SK-N-SH treated with all-trans-retinoic acid at 6 μM for 48 hours (cell line): ENCODE data around the gene FMN1.

Experiments used
- ARNTL ChIP-seq: fragments of 450-650 bp; formaldehyde crosslinking; IDR thresholded peaks from 2 replicates; pipeline ENCODE4 v1.5.0; 2020; ENCODE audit warnings: low read depth, mild to moderate bottlenecking, moderate library complexity, borderline replicate concordance
- CREB5 ChIP-seq: fragments of 250-450 bp; sonication (Bioruptor Pico); IDR thresholded peaks from 2 replicates; pipeline ENCODE4 v1.5.1; 2020; ENCODE audit warnings: low read depth, mild to moderate bottlenecking, moderate library complexity
- ESRRG ChIP-seq: fragments of 250-450 bp; sonication (Bioruptor Pico); IDR thresholded peaks from 2 replicates; pipeline ENCODE4 v1.6.1; 2021; ENCODE audit warnings: mild to moderate bottlenecking
- ISL1 ChIP-seq: fragments of 250-450 bp; sonication (Bioruptor Pico); IDR thresholded peaks from 2 replicates; pipeline ENCODE4 v2.1.2; 2022; ENCODE audit warnings: mild to moderate bottlenecking, moderate library complexity
- PATZ1 ChIP-seq: fragments of 250-450 bp; sonication (Bioruptor Pico); IDR thresholded peaks from 2 replicates; pipeline ENCODE4 v1.8.0; 2020; ENCODE audit warnings: mild to moderate bottlenecking, moderate library complexity, borderline replicate concordance
- PPARA ChIP-seq: fragments of 250-450 bp; sonication (Bioruptor Pico); IDR thresholded peaks from 2 replicates; pipeline ENCODE4 v1.5.0; 2020; ENCODE audit warnings: mild to moderate bottlenecking, borderline replicate concordance
- RARB ChIP-seq: fragments of 250-450 bp; sonication (Bioruptor Pico); IDR thresholded peaks from 2 replicates; pipeline ENCODE4 v1.8.0; 2021; ENCODE audit warnings: mild to moderate bottlenecking, moderate library complexity
- TCF4 ChIP-seq: fragments of 250-450 bp; sonication (Bioruptor Pico); IDR thresholded peaks from 2 replicates; pipeline ENCODE4 v1.8.0; 2021; ENCODE audit warnings: mild to moderate bottlenecking, moderate library complexity, borderline replicate concordance
- ZFP3 ChIP-seq: fragments of 250-450 bp; sonication (Bioruptor Pico); IDR thresholded peaks from 2 replicates; pipeline ENCODE4 v1.5.0; 2020; ENCODE audit warnings: mild to moderate bottlenecking, moderate library complexity
- ZFP30 ChIP-seq: fragments of 450-650 bp; formaldehyde crosslinking; IDR thresholded peaks from 2 replicates; pipeline ENCODE4 v1.5.0; 2022; ENCODE audit warnings: mild to moderate bottlenecking, moderate library complexity
- ZNF8 ChIP-seq: fragments of 450-650 bp; formaldehyde crosslinking; IDR thresholded peaks from 2 replicates; pipeline ENCODE4 v1.5.0; 2020; ENCODE audit warnings: mild to moderate bottlenecking, moderate library complexity

- TF ChIP-seq PATZ1 (CRISPR knock-in tag) (no peak), ZFP3 (CRISPR knock-in tag) (no peak), CREB5 (CRISPR knock-in tag) (no peak), PPARA (CRISPR knock-in tag) (no peak), RARB (CRISPR knock-in tag) (no peak), ISL1 (CRISPR knock-in tag) (no peak), ZFP30 (no peak), ZNF8 (no peak), ARNTL (CRISPR knock-in tag) (no peak), ESRRG (CRISPR knock-in tag) (no peak), TCF4 (CRISPR knock-in tag) (no peak)
Measured at GRCh38 chr15:33197636-33198035, 3.1 kb upstream of the FMN1 start.
